DOHH2 (cell line): Measurements from ENCODE around the gene OLIG3.

Experiments
- H3F3A ChIP-seq: fragments of 200-600 bp; sonication (generic), shearing (Covaris generic); 2 replicates; pipeline ENCODE4 v1.6.0; 2016; ENCODE audit warnings: antibody characterized with exemption, mild to moderate bottlenecking; ENCODE audit not compliant: control insufficient read depth, insufficient read depth
- H3K27ac ChIP-seq: fragments of 200-600 bp; sonication (generic); 2 replicates; pipeline ENCODE4 v1.5.1; 2014; ENCODE audit warnings: low read depth, mild to moderate bottlenecking, low read length, moderate library complexity
- H3K27me3 ChIP-seq: fragments of 200-600 bp; sonication (generic); 2 replicates; pipeline ENCODE4 v1.6.1; 2014; ENCODE audit warnings: mild to moderate bottlenecking, low read length, mixed read lengths; ENCODE audit not compliant: control insufficient read depth
- H3K36me3 ChIP-seq: fragments of 200-600 bp; sonication (generic); 2 replicates; pipeline ENCODE4 v1.6.1; 2014; ENCODE audit warnings: mild to moderate bottlenecking, low read length, moderate library complexity, mixed read lengths; ENCODE audit not compliant: control insufficient read depth
- H3K4me1 ChIP-seq: fragments of 200-600 bp; sonication (generic); 2 replicates; pipeline ENCODE4 v1.6.1; 2014; ENCODE audit warnings: mild to moderate bottlenecking, low read length, mixed read lengths; ENCODE audit not compliant: control insufficient read depth
- H3K4me2 ChIP-seq: fragments of 200-600 bp; sonication (generic); 2 replicates; pipeline ENCODE4 v1.6.0; 2014; ENCODE audit warnings: mild to moderate bottlenecking, low read length, moderate library complexity
- H3K4me3 ChIP-seq: fragments of 200-600 bp; sonication (generic); 2 replicates; pipeline ENCODE4 v1.5.1; 2014; ENCODE audit warnings: mild to moderate bottlenecking, low read length, mixed read lengths
- H3K79me2 ChIP-seq: fragments of 200-600 bp; sonication (generic); 2 replicates; pipeline ENCODE4 v1.6.1; 2014; ENCODE audit warnings: mild to moderate bottlenecking, low read length, mixed read lengths; ENCODE audit not compliant: control insufficient read depth
- H3K9me2 ChIP-seq: fragments of 200-600 bp; sonication (generic); replicated peaks from 2 replicates; pipeline ENCODE4 v1.6.1; 2014; ENCODE audit warnings: mild to moderate bottlenecking, low read length, mixed read lengths; ENCODE audit not compliant: control insufficient read depth
- H3K9me3 ChIP-seq: fragments of 200-600 bp; sonication (generic); 2 replicates; pipeline ENCODE4 v1.6.1; 2014; ENCODE audit warnings: antibody characterized with exemption, low read length, mixed read lengths; ENCODE audit not compliant: control insufficient read depth, insufficient read depth
- H4K20me1 ChIP-seq: fragments of 200-600 bp; sonication (generic); 2 replicates; pipeline ENCODE4 v1.6.0; 2014; ENCODE audit warnings: low read depth, mild to moderate bottlenecking, antibody characterized with exemption, low read length, moderate library complexity; ENCODE audit not compliant: control insufficient read depth, insufficient read depth
- EZH2phosphoT487 ChIP-seq: fragments of 200-600 bp; sonication (generic); IDR thresholded peaks from 2 replicates; pipeline ENCODE4 v1.6.1; 2017; ENCODE audit warnings: borderline replicate concordance, mild to moderate bottlenecking, antibody characterized with exemption, low read length, moderate library complexity, mixed read lengths
- TF ChIP-seq, protein P1 (sequence below): fragments of 200-600 bp; sonication (generic); IDR thresholded peaks from one replicate; pipeline ENCODE4 v1.5.1; 2014; ENCODE audit warnings: antibody characterized with exemption, mild to moderate bottlenecking, low read depth, low read length; ENCODE audit not compliant: poor library complexity, severe bottlenecking

Gene OLIG3

DNA sequence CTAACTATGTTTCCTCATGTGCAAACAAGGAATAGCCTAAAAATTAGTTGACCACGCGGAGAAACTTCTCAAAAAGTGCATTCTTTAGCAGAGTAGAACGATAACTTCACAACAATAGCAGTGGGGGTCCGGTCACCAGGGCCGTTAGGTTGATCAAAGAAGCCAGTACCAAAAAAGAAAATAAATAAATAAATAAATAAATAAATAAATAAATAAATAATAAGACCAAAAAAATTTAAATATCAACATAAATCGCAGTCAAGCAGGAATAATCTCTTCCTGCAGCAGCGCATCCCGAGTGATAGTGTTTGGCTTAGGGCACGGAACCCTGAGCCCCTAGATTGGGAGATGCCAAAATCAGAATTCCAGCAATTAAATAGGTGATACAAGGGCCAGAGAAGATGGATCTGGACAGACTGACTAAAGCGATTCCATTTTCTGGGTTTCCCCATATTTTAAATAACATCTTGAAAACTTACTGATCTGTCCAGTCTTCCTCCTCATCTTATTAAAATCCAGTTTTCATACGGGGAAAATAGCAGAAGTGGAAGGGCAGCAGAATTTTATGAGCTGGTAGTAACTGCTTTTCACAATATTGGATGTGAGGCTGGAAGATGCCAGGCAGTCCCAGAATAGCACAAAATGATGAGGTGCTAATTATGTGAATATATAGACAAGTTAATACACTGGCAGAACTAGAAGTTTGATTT is 4.4 kb upstream of the OLIG3 start:
- Histone ChIP-seq H3K9me3 (peaks cover 12% of the 10 kb centered on the region), H3K9me2 (no peaks in the 10 kb centered on the region), H3K27ac (no peak overlapping the region), H3K4me1 (no peaks in the 10 kb centered on the region), H3F3A (no peaks in the 10 kb centered on the region), H4K20me1 (no peaks in the 10 kb centered on the region), H3K36me3 (no peaks in the 10 kb centered on the region), H3K4me2 (no peak overlapping the region), H3K27me3 (0 out of 2 replicates have a peak, but pooled peaks cover 3% of the 10 kb centered on the region), H3K4me3 (no peak overlapping the region), H3K79me2 (no peaks in the 10 kb centered on the region)
- TF ChIP-seq, protein P1, sequence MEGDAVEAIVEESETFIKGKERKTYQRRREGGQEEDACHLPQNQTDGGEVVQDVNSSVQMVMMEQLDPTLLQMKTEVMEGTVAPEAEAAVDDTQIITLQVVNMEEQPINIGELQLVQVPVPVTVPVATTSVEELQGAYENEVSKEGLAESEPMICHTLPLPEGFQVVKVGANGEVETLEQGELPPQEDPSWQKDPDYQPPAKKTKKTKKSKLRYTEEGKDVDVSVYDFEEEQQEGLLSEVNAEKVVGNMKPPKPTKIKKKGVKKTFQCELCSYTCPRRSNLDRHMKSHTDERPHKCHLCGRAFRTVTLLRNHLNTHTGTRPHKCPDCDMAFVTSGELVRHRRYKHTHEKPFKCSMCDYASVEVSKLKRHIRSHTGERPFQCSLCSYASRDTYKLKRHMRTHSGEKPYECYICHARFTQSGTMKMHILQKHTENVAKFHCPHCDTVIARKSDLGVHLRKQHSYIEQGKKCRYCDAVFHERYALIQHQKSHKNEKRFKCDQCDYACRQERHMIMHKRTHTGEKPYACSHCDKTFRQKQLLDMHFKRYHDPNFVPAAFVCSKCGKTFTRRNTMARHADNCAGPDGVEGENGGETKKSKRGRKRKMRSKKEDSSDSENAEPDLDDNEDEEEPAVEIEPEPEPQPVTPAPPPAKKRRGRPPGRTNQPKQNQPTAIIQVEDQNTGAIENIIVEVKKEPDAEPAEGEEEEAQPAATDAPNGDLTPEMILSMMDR = no peak
- TF ChIP-seq EZH2phosphoT487 = no peak

DNA sequence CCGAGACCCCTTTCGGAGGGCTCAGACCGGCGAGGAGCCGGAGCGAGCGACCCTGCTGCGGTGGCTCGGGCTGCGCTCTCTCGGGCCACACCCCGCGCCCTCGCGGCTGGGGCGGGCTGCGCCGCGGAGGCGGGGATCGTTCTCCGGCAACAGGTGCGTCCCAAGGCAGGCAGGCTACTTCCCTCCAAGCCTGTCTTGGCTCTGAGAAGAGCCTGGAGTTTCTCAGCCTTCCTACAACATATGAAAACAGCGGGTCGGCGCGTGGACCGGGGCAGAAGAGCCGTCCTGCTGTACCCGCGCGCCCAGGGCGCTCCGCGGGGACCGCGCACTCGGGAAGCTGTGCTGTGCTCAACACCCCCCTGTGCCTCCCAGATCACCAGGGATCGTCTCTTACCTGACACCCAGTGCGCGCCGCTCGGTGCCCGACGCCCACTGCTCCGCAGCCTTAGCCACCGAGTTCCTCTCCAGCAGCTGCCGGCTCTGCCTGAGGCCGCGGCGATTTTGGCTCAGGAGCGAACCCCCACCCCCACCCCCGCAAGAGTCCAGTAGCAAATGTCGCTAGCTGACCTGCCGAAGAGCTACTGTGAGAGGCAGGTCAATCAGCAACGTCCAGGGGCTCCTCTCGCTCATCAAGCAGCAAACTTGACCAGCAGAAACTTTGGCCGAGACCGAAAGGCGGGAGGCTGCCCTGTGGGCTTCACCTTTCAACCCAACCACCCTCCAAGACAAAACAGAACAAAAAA is 3.7 kb upstream of the OLIG3 start:
- Histone ChIP-seq H3K4me3 (no peak overlapping the region), H3K9me3 (peaks cover 16% of the 10 kb centered on the region), H3F3A (no peaks in the 10 kb centered on the region), H3K79me2 (no peaks in the 10 kb centered on the region), H3K27ac (no peak overlapping the region), H4K20me1 (no peaks in the 10 kb centered on the region), H3K27me3 (0 out of 2 replicates have a peak, but pooled peaks cover 3% of the 10 kb centered on the region), H3K9me2 (no peaks in the 10 kb centered on the region), H3K36me3 (no peaks in the 10 kb centered on the region), H3K4me1 (no peaks in the 10 kb centered on the region), H3K4me2 (no peak overlapping the region)
- TF ChIP-seq EZH2phosphoT487 = no peak
- TF ChIP-seq, protein P1 = no peak

DNA sequence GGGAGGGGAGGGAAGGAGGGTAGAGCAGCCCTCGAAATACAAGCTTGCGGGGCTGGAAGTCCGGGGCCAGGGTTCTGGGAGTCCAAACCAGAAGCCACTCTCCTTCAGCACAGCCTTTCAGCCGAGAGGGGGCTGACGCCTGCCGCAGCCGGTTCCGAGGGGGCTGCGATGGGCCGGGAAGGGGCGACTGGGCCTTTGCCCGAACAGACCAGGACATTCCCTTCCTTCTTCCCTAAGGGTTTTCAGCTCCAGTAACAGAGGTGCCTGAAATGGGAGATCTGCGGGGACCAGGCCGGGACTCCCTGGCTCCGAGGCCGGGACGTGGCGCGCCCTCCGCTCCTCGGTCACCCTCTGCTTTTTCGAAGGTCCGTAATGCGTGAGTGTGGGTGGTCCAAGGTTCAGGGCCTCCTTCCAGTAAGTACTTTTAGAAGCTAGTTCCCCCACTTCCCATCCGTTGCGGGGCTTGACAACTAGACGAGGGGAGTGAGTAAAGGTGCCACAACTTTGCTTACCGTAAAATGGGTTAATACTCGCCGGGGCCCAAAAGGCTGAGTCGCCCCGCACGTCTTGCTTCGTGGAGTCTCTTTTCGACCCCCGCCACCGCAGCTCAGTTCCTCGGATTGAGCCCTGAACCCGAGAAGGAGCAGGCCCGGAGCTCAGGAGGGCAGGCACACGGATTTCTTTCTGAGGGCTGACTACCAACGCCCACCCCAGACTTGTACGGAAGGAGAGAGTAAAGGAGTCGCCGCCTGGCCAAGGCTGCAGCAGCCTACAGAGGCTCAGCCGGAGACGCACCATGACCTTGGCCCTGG is 2.9 kb upstream of the OLIG3 start:
- no peak overlapping the region for H3K4me2 ChIP-seq
- H3F3A ChIP-seq = no peaks in the 10 kb centered on the region
- H3K27me3 ChIP-seq = 0 out of 2 replicates have a peak, but pooled peaks cover 3% of the 10 kb centered on the region
- no peak overlapping the region for H3K4me3 ChIP-seq
- no peaks in the 10 kb centered on the region for H4K20me1 ChIP-seq
- H3K9me3 ChIP-seq = peaks cover 16% of the 10 kb centered on the region
- H3K27ac ChIP-seq = no peak overlapping the region
- no peak for TF ChIP-seq EZH2phosphoT487
- H3K9me2 ChIP-seq = no peaks in the 10 kb centered on the region
- H3K4me1 ChIP-seq = no peaks in the 10 kb centered on the region
- no peaks in the 10 kb centered on the region for H3K36me3 ChIP-seq
- no peaks in the 10 kb centered on the region for H3K79me2 ChIP-seq
